HG02642 (cell line): ENCODE measurements around the gene FLT3.
"Not testable (repeated sequence)": the region's sequence is repeated elsewhere in the genome, so short reads cannot be mapped to it uniquely, and the experiment has no call there.

Experiments used
- ATAC-seq: cut with Tn5 transposase; IDR thresholded peaks from one replicate; pipeline ENCODE4 v1.9.1; 2021; ENCODE audit warnings: mild to moderate bottlenecking; ENCODE audit not compliant: unreplicated experiment, poor library complexity

Gene FLT3

GRCh38 chr13:28012383-28012782 is 88.0 kb downstream of the FLT3 start:
- ATAC-seq = no peak

- no peak for ATAC-seq
Measured at GRCh38 chr13:28010046-28010445, 90.3 kb downstream of the FLT3 start.

GRCh38 chr13:28005016-28005415 is 95.4 kb downstream of the FLT3 start:
- not testable (repeated sequence) for ATAC-seq

- ATAC-seq = no peak
Measured at GRCh38 chr13:28002886-28003698, 97.3 kb downstream of the FLT3 start.

GRCh38 chr13:28001837-28002473 is 98.4 kb downstream of the FLT3 start:
- ATAC-seq = no peak

- no peak for ATAC-seq
Measured at GRCh38 chr13:28001049-28001448, 99.3 kb downstream of the FLT3 start.

- ATAC-seq = no peak
Measured at GRCh38 chr13:28000567-28000966, 99.8 kb downstream of the FLT3 start.

GRCh38 chr13:27997904-27998522 is 102.4 kb downstream of the FLT3 start:
- no peak for ATAC-seq

GRCh38 chr13:27991881-27992280 is 108.5 kb downstream of the FLT3 start:
- no peak for ATAC-seq

GRCh38 chr13:27988520-27988919 is 111.9 kb downstream of the FLT3 start, which contains the start of gene URAD:
URAD (minus strand) TSS chr13:27988693; CDS start chr13:27988637, 56 bp downstream.
- no peak for ATAC-seq

- no peak for ATAC-seq
Measured at GRCh38 chr13:27985600-27985999, 114.8 kb downstream of the FLT3 start.

GRCh38 chr13:27982361-27982760 is 118.0 kb downstream of the FLT3 start:
- no peak for ATAC-seq

GRCh38 chr13:27981006-27981708 is 119.2 kb downstream of the FLT3 start:
- ATAC-seq = no peak

GRCh38 chr13:27980280-27980998 is 119.9 kb downstream of the FLT3 start:
- no peak for ATAC-seq

- ATAC-seq = no peak
Measured at GRCh38 chr13:27979765-27980279, 120.6 kb downstream of the FLT3 start.

- ATAC-seq = no peak
Measured at GRCh38 chr13:27979001-27979643, 121.3 kb downstream of the FLT3 start.

GRCh38 chr13:27978301-27978968 is 121.9 kb downstream of the FLT3 start:
- ATAC-seq = no peak

GRCh38 chr13:27977476-27978300 is 122.7 kb downstream of the FLT3 start:
- ATAC-seq = no peak
